Large intestine (tissue), 3 donors: ENCODE data around the gene CTNNBL1. TPM values are rescaled to one million over a fixed set of nuclear protein-coding genes. Genes with fewer than 3 reads are reported as not detected.
"Not testable (repeated sequence)": the region's sequence is repeated elsewhere in the genome, so short reads cannot be mapped to it uniquely, and the experiment has no call there.

Experiments
- DNase-seq, 2 donors: peaks; one replicate each; pipeline versions ENCODE4 v3.0.0 to v3.0.0-alpha.2; 2013
- H3K27ac ChIP-seq: one replicate; pipeline ENCODE4 v1.5.1; 2013; ENCODE audit warnings: low read length
- H3K27me3 ChIP-seq: 2 replicates; pipeline ENCODE4 v1.6.1; 2013; ENCODE audit warnings: low read length; ENCODE audit not compliant: control insufficient read depth, insufficient read depth
- H3K36me3 ChIP-seq: 2 replicates; pipeline ENCODE4 v1.6.1; 2013; ENCODE audit warnings: low read length; ENCODE audit not compliant: control insufficient read depth, insufficient read depth
- H3K4me1 ChIP-seq: one replicate; pipeline ENCODE4 v1.6.1; 2013; ENCODE audit warnings: low read length; ENCODE audit not compliant: control insufficient read depth, insufficient read depth
- H3K4me3 ChIP-seq: one replicate; pipeline ENCODE4 v1.5.1; 2013; ENCODE audit warnings: low read length
- H3K9me3 ChIP-seq: one replicate; pipeline ENCODE4 v1.6.1; 2013; ENCODE audit warnings: mild to moderate bottlenecking, low read depth, low read length, moderate library complexity; ENCODE audit not compliant: control insufficient read depth
- WGBS: methylation state at CpG from one replicate; pipeline ENCODE4 v1.1.5; 2013; ENCODE audit warnings: low lambda C conversion rate; ENCODE audit not compliant: insufficient coverage; 5-methylcytosine and 5-hydroxymethylcytosine counted together
- polyA plus RNA-seq: library from polyadenylated mRNA; unstranded; fragments of 120-200 nt; gene quantifications from one replicate; pipeline ENCODE4 v1.2.1, GENCODE V29; 2013

CTNNBL1 gene
- polyA plus RNA-seq, 1 donor: 40.1 TPM

DNA sequence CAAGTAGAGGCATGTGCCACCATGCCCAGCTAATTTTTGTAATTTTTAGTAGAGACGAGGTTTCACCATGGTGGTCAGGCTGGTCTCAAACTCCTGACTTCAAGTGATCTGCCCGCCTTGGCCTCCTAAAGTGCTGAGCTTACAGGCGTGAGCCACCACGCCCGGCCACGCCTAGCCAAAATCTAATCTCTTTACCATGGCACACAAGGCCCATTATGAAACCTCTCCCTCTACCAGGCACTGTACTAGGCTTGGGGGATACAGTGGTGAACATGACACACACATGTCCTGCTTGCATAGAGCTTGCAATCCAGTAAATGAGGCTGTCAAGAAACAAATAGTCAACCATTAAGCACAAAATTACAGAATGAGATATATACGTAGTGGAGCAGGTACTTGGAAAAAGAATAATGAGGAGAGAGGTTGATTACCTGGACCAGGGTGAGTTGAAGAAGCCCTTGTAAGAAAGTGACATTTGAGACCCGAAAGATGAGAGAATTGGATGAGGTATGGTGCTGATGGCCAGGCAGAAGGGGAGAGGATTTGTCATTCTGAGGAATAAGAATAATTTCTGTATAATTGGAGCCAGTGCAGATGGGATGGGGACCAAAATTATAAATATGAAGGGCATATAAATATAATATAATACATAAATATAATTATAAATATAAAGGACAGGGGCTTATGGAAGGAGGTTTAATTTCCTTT lies 1.2 kb upstream of the CTNNBL1 start:
- peaks cover 11% of the 10 kb centered on the region for H3K4me1 ChIP-seq
- no peak for DNase-seq

DNA sequence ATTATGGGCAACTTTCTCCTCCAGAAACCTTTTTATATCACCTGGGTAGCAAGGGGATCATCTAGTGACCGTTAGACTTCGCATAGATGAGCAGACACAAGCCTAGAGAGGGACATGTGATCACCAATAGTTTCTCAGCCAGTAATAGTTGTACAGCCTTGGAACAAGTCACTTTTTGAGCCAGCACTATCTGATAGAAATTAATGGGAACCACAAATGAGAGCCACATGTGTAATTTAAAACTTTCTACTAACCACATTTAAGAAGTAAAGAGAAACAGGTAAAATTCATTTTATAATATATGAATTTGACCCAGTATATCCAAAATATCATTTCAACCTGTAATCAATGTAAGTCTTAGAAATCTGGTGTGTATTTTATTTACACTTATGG lies 592 bp upstream of the CTNNBL1 start:
- no peaks in the 10 kb centered on the region for H3K36me3 ChIP-seq
- no peak for DNase-seq
- peak overlapping the region; percentile 81 for H3K4me3 ChIP-seq
- no CpG with 5 or more reads among the region's 2 CpGs for WGBS
- no peaks in the 10 kb centered on the region for H3K27me3 ChIP-seq
- H3K27ac ChIP-seq: no peak overlapping the region
- peaks cover 11% of the 10 kb centered on the region for H3K4me1 ChIP-seq
- H3K9me3 ChIP-seq: no peaks in the 10 kb centered on the region

More for the DNA sequence above, 1.2 kb upstream of the CTNNBL1 start:
- H3K9me3 ChIP-seq: no peaks in the 10 kb centered on the region
- 80% methylated on average over 1 of the region's 8 CpGs for WGBS
- H3K4me3 ChIP-seq: no peak overlapping the region
- H3K27me3 ChIP-seq: peaks cover 3% of the 10 kb centered on the region
- H3K36me3 ChIP-seq: no peaks in the 10 kb centered on the region
- no peak overlapping the region for H3K27ac ChIP-seq

DNA sequence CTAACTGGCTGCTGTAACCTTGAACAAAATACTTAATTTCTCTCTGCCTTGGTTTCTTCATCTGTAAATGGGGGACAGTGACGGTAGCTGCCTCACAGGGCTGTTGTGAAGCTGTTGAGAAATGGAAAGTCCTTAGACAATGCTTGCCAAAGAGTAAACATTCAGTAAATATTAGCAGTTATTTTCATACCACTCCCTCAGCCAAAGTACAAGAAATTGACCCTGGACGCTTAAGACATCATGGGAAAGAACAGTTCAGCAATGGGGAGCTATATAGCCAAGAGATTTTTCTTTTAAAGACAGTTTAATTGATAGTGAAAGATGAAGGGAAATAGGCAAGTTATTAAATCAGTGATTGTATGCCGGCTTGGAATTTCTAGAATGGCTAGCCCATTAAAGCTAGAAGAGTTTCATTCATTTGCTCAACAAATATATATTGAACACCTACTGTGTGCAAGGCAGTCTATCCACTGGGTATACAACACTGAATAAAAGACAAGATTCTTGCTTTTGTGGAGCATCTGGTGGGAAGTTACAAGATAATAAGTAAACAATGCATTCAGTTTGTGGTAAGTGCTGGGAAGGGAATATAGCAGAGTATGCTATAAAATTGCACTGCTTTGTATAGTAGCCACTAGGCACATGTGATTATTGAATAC lies 2.0 kb downstream of the CTNNBL1 start:
- DNase-seq: peak; percentile 37 to 68
- H3K27ac ChIP-seq: no peak overlapping the region
- H3K4me3 ChIP-seq: no peak overlapping the region

DNA sequence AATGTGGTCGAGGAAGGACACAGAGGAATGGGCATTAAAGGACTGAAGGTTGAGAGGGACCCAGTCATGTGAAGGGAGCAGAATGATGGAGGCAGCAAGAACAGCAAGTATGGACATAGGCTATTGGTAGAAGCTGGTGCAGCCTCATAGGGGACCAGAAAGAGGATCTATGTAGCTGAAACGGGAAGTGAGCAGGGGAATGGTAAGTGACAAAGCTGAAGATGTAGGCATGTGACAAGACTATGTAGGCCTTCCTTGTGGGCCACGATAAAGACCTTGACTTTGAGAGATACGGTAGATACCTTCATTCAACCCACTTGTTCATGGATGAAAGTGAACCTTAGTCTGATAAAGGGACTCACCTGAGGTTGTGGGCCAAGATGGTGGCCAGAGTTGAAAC lies 3.5 kb downstream of the CTNNBL1 start:
- H3K4me1 ChIP-seq: peaks cover 11% of the 10 kb centered on the region
- H3K9me3 ChIP-seq: no peaks in the 10 kb centered on the region
- no peak overlapping the region for H3K4me3 ChIP-seq
- DNase-seq: no peak
- no peak overlapping the region for H3K27ac ChIP-seq
- H3K27me3 ChIP-seq: no peaks in the 10 kb centered on the region
- H3K36me3 ChIP-seq: no peaks in the 10 kb centered on the region
- 100% methylated on average over 1 of the region's 4 CpGs for WGBS

More for the DNA sequence above, 2.0 kb downstream of the CTNNBL1 start:
- no peaks in the 10 kb centered on the region for H3K36me3 ChIP-seq
- no CpG with 5 or more reads among the region's 3 CpGs for WGBS
- H3K4me1 ChIP-seq: peaks cover 11% of the 10 kb centered on the region
- no peaks in the 10 kb centered on the region for H3K9me3 ChIP-seq
- H3K27me3 ChIP-seq: no peaks in the 10 kb centered on the region

DNA sequence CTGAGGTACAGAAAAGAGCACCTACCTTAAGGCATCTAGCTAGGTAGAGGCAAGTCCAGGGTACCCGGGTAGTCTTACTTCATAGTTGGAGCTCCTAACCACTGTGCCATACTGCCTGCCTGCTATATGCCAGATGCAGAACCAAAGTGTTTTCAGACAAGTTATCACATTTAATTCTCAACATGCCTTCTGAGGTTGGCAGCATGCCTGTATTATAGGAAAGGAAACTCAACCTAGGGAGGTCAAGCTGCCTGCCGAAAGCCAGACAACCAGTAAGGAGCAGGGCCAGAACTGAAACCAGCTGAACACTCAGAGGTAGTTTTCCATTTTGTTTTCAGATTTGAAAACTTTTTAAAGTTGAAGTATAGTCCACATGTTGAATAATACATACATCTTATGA lies 5.4 kb downstream of the CTNNBL1 start:
- no peak for DNase-seq
- WGBS: no CpG with 5 or more reads among the region's 2 CpGs
- H3K9me3 ChIP-seq: no peaks in the 10 kb centered on the region

DNA sequence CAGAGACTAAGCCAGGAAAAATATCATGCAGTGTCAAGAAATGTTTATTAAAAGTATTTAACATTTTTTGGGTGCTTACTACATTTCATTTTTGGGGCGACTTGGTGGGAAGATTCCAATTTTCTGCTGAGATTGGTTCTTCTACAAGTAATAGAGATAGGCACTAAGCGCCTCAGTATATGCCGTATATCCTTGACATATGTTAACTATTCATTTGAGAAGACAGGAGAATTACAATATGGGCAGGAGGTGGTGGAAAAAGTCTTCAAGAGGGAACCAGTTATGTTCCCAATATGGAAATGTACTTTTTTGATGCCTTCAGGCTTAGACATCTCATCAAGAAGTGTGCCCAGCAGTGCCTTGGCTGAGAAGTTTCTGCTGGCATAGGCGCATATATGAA lies 6.5 kb downstream of the CTNNBL1 start:
- Histone ChIP-seq H3K4me1 (peaks cover 3% of the 10 kb centered on the region), H3K27ac (no peak overlapping the region), H3K4me3 (no peak overlapping the region), H3K27me3 (no peaks in the 10 kb centered on the region), H3K9me3 (no peaks in the 10 kb centered on the region), H3K36me3 (no peaks in the 10 kb centered on the region)
- 100% methylated on average over 2 of the region's 4 CpGs for WGBS
- no peak for DNase-seq

More for the DNA sequence above, 5.4 kb downstream of the CTNNBL1 start:
- Histone ChIP-seq H3K36me3 (no peaks in the 10 kb centered on the region), H3K4me3 (no peak overlapping the region), H3K27me3 (no peaks in the 10 kb centered on the region), H3K4me1 (peaks cover 11% of the 10 kb centered on the region), H3K27ac (no peak overlapping the region)

DNA sequence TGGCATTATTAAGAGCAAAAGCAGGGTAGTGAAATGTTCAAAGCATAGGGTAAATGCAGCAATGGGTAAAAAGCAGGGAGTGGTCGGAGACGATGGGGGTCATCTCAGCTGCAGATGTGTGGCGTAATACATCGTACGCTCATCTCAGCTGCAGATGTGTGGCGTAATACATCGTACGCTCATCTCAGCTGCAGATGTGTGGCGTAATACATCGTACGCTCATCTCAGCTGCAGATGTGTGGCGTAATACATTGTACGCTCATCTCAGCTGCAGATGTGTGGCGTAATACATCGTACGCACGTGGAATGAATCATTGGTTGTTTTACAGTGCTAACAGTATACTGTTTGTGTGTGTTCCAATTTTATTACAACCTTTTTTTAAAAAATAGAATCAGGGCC lies 7.8 kb downstream of the CTNNBL1 start:
- H3K9me3 ChIP-seq, H3K4me1 ChIP-seq, H3K36me3 ChIP-seq, H3K27ac ChIP-seq, H3K4me3 ChIP-seq, H3K27me3 ChIP-seq, DNase-seq: not testable (repeated sequence)
- WGBS: no CpG with 5 or more reads among the region's 17 CpGs

DNA sequence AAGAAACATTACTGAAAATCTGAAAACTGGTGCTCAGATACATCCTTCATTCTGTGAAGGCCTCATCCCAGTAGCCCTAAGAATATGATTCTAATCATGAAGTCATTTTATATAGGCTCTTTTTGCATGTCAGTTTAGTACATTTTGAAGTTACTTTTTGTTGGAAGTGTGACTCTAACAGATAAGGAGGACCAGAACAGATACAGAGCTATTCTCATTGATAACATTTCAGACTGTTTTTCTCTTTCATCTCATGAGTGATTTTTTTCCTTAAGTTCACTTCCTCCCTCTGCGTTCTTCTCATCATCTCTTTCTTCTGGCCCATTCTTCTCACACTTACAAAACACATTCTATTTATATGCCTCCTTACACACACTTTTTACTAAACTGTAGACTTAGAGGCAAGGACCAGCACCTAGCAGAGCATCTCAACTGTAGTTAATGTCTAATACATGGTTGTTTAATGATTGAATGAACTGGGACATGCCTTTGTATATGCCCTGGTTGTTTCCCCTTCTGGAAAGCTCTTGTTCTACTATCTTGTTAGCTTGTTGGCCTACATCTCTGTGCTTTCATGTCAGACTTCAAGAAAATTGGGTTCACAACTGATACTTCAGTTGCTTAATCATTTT lies 8.7 kb downstream of the CTNNBL1 start:
- WGBS: 90% methylated on average over 1 of the region's 1 CpG
- peaks cover 3% of the 10 kb centered on the region for H3K36me3 ChIP-seq
- H3K4me3 ChIP-seq: no peak overlapping the region
- no peaks in the 10 kb centered on the region for H3K27me3 ChIP-seq
- H3K4me1 ChIP-seq: no peaks in the 10 kb centered on the region
- H3K9me3 ChIP-seq: no peaks in the 10 kb centered on the region
- DNase-seq: no peak
- H3K27ac ChIP-seq: no peak overlapping the region

DNA sequence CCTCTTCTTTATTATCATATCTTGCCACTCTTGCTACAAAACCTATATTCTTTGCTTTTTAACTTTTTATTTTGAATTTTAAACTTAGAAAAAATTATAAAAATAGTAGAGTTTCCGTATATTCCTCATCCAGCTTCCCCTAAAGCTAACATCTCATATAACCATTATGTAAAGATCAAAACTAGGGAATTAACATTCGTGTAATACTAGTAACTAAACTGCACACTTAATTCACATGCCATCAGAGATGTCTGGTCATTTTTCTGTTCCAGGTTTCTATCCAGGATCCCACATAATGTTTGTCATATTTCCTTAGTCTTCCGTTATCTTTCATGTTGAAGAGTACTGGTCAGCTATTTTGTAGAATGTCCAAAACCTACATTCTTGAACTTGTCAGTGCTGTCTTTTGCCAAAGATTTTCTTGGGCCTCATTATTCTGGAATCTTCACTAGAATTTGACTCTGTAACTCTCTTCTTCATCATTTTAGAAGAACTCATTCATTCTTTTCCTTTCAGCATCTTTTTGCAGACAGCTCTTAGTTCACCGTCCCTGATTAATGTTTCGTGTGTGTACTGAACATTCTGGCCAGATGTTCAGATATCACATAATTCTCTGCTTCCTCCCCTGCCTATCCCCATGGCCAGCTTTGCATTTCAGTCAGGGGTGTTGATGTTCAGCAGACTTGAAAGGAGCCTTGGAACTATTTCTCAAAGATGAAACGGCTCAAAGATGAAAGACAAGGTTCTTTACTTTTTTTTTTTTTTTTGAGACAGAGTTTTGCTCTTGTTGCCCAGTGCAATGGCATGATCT lies 9.4 kb downstream of the CTNNBL1 start:
- Histone ChIP-seq H3K27me3 (no peaks in the 10 kb centered on the region), H3K27ac (no peak overlapping the region), H3K4me1 (no peaks in the 10 kb centered on the region), H3K9me3 (no peaks in the 10 kb centered on the region), H3K36me3 (peaks cover 3% of the 10 kb centered on the region), H3K4me3 (no peak overlapping the region)
- no peak for DNase-seq
- 100% methylated on average over 2 of the region's 6 CpGs for WGBS

DNA sequence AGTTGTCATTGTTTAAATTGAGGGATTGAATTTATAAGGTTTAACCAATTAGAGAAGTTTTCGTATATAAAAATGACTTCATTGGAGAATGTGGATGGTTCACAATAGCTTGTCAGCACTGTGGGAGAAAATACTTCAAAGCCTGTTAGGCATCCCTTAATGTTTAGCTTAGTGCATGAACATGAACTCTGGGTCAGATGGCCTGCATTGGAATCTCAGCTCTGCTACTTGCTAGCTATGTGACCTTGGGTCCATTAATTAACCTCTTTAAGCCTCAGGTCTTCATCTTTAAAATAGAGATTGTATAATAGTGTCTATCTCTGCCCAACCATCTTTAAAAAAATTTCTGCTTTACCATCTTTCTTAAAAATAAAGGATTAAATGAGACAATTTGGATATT lies 11.1 kb downstream of the CTNNBL1 start:
- WGBS: no CpG with 5 or more reads among the region's 1 CpG

More for the DNA sequence above, 11.1 kb downstream of the CTNNBL1 start:
- Histone ChIP-seq H3K9me3 (no peaks in the 10 kb centered on the region), H3K36me3 (peaks cover 3% of the 10 kb centered on the region), H3K4me3 (no peak overlapping the region), H3K27me3 (no peaks in the 10 kb centered on the region), H3K4me1 (no peaks in the 10 kb centered on the region), H3K27ac (no peak overlapping the region)
- DNase-seq: no peak
